Measurements from ENCODE around the gene DCHS1.

GRCh38 chr11:6693342-6694228, 38.0 kb upstream of the DCHS1 start:
- no peak for TF ChIP-seq CTCF (IDR thresholded peaks at IDR 0.05)
- TF ChIP-seq EP300 (IDR thresholded peaks at IDR 0.05), result no peak
- no peak for TF ChIP-seq POLR2A (IDR thresholded peaks at IDR 0.05)
